Erythroblast (primary cell): Measurements from ENCODE around the gene VPS37B.

Experiments used
- GATA1 ChIP-seq: IDR thresholded peaks from 2 replicates; pipeline ENCODE4 v1.6.1; 2011; ENCODE audit warnings: low read depth, mild to moderate bottlenecking, control low read depth, low read length, moderate library complexity
- POLR2A ChIP-seq: IDR thresholded peaks from 2 replicates; pipeline ENCODE4 v1.6.1; 2011; ENCODE audit warnings: mild to moderate bottlenecking, low read length

DNA sequence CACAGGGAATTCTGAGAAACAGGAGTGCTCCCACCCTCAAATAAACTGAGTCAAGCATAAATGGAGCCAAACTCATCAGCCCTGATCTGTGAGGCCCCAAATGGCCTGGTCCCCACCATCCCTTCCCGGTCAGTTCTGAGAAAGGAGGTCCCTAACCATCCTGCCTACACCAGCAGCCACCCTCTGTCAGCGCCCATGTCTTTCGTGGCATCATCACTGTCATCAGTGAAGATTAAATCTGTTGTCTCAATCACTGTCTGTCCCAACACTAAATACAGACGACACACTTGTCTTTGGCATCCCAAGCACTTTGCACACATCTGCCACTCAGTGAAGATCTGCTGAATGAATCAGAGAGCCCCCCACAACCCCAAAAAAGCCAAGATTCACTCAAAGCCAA, 22.4 kb downstream of the VPS37B start:
- TF ChIP-seq POLR2A (no peak), GATA1 (no peak)
